Fibroblast of the aortic adventitia (primary cell): ENCODE measurements around the gene NFATC3. TPM values are rescaled to one million over a fixed set of nuclear protein-coding genes. Genes with fewer than 3 reads are reported as not detected.

Experiments
- DNase-seq: peaks from one replicate; pipeline ENCODE4 v3.0.0-alpha.2; 2010; ENCODE audit warnings: low read depth
- H3K4me3 ChIP-seq: 2 replicates; pipeline ENCODE4 v1.5.1; 2011; ENCODE audit warnings: low read depth, mild to moderate bottlenecking, control low read depth, low read length, moderate library complexity
- CTCF ChIP-seq: IDR thresholded peaks from 2 replicates; pipeline ENCODE4 v1.5.1; 2011; ENCODE audit warnings: mild to moderate bottlenecking, low read length, control low read depth, inconsistent platforms; ENCODE audit not compliant: insufficient read depth
- total RNA-seq: library from RNA; depleted of rRNA; stranded (reverse); fragments of >200 nt; gene quantifications from 2 replicates; pipeline ENCODE4 v1.2.3, GENCODE V29; 2012; ENCODE audit warnings: low replicate concordance

The NFATC3 gene
- total RNA-seq, 1 donor, result 36.3 TPM

- no peak for TF ChIP-seq CTCF
- no peak overlapping the region for H3K4me3 ChIP-seq
- no peak for DNase-seq
Measured at GRCh38 chr16:68231384-68232136, 146.4 kb downstream of the NFATC3 start.

GRCh38 chr16:68232335-68232734 lies 147.2 kb downstream of the NFATC3 start:
- no peak for DNase-seq
- TF ChIP-seq CTCF, result no peak
- no peak overlapping the region for H3K4me3 ChIP-seq

- DNase-seq, result no peak
- H3K4me3 ChIP-seq, result no peak overlapping the region
- no peak for TF ChIP-seq CTCF
Measured at GRCh38 chr16:68233085-68233834, 148.1 kb downstream of the NFATC3 start.

- no peak for DNase-seq
- no peak overlapping the region for H3K4me3 ChIP-seq
- no peak for TF ChIP-seq CTCF
Measured at GRCh38 chr16:68233835-68234187, 148.6 kb downstream of the NFATC3 start.

GRCh38 chr16:68234188-68235107 lies 149.3 kb downstream of the NFATC3 start:
- no peak for TF ChIP-seq CTCF
- no peak overlapping the region for H3K4me3 ChIP-seq
- no peak for DNase-seq

- H3K4me3 ChIP-seq, result no peak overlapping the region
- no peak for DNase-seq
- no peak for TF ChIP-seq CTCF
Measured at GRCh38 chr16:68235108-68235886, 150.1 kb downstream of the NFATC3 start.
